Measurements from ENCODE around the gene DUOX1.
"Not testable (repeated sequence)": the region's sequence is repeated elsewhere in the genome, so short reads cannot be mapped to it uniquely, and the experiment has no call there.

Gene DUOX1

DNA sequence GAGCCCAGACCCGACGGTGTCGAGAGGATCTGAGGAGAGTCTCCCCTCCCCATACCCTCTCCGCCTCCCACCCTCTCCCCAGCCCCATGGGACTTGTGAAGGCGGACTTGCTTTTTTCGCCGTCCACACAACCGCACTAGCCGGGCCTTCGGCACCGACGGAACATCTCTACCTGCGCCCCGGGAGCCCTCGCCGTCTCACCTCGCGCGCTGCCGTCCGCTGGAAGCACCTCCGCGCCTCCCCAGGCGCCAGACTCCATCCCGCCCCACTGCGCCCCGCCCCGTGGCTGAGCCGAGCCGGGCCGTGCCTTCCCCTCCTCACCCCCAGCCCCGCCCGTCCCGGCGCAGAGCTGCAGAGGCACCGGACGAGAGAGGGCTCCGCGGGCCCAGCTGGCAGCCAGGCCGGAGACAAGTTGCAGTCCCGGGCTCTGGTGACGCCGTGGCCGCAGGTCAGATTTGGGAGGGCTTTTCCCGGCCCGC is at the start of gene DUOX1, which contains the start of gene DUOXA1:
Gene DUOX1, plus strand, starts transcription at position 344 of the 479 bp plus-strand sequence. CDS start 1,973 bp downstream, outside the sequence.
Gene DUOXA1, minus strand, starts transcription at position 229 of the 479 bp plus-strand sequence. CDS start 6,865 bp downstream, outside the sequence.
- no peaks in the 10 kb centered on the region for H3K36me3 ChIP-seq
- H3K4me3 ChIP-seq, result peak within 1 kb of the TSS; percentile 22 to 34
- H3K27me3 ChIP-seq, result peaks cover 3 to 64% of the 10 kb centered on the region in 2 donors
- H3K9me3 ChIP-seq, result no peaks in the 10 kb centered on the region
- DNase-seq, result no peak
- TF ChIP-seq, protein P1, sequence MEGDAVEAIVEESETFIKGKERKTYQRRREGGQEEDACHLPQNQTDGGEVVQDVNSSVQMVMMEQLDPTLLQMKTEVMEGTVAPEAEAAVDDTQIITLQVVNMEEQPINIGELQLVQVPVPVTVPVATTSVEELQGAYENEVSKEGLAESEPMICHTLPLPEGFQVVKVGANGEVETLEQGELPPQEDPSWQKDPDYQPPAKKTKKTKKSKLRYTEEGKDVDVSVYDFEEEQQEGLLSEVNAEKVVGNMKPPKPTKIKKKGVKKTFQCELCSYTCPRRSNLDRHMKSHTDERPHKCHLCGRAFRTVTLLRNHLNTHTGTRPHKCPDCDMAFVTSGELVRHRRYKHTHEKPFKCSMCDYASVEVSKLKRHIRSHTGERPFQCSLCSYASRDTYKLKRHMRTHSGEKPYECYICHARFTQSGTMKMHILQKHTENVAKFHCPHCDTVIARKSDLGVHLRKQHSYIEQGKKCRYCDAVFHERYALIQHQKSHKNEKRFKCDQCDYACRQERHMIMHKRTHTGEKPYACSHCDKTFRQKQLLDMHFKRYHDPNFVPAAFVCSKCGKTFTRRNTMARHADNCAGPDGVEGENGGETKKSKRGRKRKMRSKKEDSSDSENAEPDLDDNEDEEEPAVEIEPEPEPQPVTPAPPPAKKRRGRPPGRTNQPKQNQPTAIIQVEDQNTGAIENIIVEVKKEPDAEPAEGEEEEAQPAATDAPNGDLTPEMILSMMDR (IDR thresholded peaks at IDR 0.05), result no peak
- H3K4me1 ChIP-seq, result peaks cover 0 to 16% (median 7%) of the 10 kb centered on the region in 4 donors
- no peak within 1 kb of the TSS for H3K27ac ChIP-seq
- intact Hi-C loops (cut with DNase I; ENCODE audit: low total_unique reads), result no loop called here

GRCh38 chr15:45080593-45080992 is 49.2 kb upstream of the DUOX1 start:
- H3K36me3 ChIP-seq; H3K27ac ChIP-seq; H3K4me1 ChIP-seq; H3K27me3 ChIP-seq; intact Hi-C loops (cut with DNase I; ENCODE audit: low total_unique reads); H3K4me3 ChIP-seq; DNase-seq; H3K9me3 ChIP-seq: not testable (repeated sequence)

GRCh38 chr15:45082412-45082811 is 47.4 kb upstream of the DUOX1 start:
- H3K4me1 ChIP-seq; H3K9me3 ChIP-seq; H3K36me3 ChIP-seq; H3K4me3 ChIP-seq; intact Hi-C loops (cut with DNase I; ENCODE audit: low total_unique reads); H3K27ac ChIP-seq; DNase-seq; H3K27me3 ChIP-seq: not testable (repeated sequence)

DNA sequence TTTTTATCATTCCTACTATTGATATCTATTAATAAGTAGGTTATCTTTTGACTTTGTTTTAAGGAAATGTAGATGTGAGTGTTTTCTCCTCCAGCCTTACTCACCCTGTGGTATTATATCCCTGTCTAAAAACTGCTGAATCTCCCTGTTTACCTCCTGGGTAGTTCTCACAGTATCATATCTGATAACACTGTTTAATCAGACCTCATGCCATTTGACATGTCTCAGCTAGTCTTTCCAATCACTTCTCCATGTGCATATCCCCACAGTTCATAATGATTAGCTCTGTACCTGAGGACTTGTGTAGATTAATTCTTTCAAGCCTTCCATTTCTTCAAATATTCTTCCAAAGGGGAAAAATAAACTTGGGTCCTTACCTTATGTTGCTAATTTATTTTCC is 46.6 kb upstream of the DUOX1 start:
- intact Hi-C loops (cut with DNase I; ENCODE audit: low total_unique reads), result no loop called here
- no peak overlapping the region for H3K4me3 ChIP-seq
- peaks cover 0 to 4% of the 10 kb centered on the region in 2 donors for H3K27me3 ChIP-seq
- no peaks in the 10 kb centered on the region for H3K9me3 ChIP-seq
- no peaks in the 10 kb centered on the region for H3K36me3 ChIP-seq
- TF ChIP-seq, protein P1 (IDR thresholded peaks at IDR 0.05), result no peak
- DNase-seq, result no peak
- no peaks in the 10 kb centered on the region for H3K4me1 ChIP-seq
- no peak overlapping the region for H3K27ac ChIP-seq

- DNase-seq, result no peak
- no peaks in the 10 kb centered on the region for H3K9me3 ChIP-seq
- no peak overlapping the region for H3K27ac ChIP-seq
- TF ChIP-seq, protein P1 (IDR thresholded peaks at IDR 0.05), result no peak
- no peak overlapping the region for H3K4me3 ChIP-seq
- no peaks in the 10 kb centered on the region for H3K4me1 ChIP-seq
- no peaks in the 10 kb centered on the region for H3K36me3 ChIP-seq
- intact Hi-C loops (cut with DNase I; ENCODE audit: low total_unique reads), result no loop called here
- H3K27me3 ChIP-seq, result peaks cover 0 to 4% of the 10 kb centered on the region in 2 donors
Measured at GRCh38 chr15:45084163-45084562, 45.6 kb upstream of the DUOX1 start.

DNA sequence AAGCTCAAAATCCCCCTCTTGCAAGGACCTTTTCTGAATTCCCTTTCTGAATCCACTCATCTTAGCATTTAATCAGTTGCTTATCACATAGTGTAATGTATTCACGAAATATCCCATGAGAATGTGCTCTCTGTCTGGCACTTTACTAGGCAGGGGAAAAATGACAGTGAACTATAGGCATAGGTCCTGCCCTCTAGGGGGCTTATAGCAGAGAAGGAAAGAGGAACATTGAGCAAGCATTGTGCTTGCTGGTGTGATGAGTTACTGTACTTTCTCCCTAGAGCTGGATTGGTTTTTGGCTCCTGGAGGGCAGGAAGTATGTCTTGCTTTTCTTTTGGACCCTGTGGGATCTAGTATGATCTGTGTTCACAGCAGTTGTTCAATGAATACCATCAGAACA is 42.3 kb upstream of the DUOX1 start:
- no peaks in the 10 kb centered on the region for H3K4me1 ChIP-seq
- H3K4me3 ChIP-seq, result no peak overlapping the region
- TF ChIP-seq, protein P1 (IDR thresholded peaks at IDR 0.05), result no peak
- DNase-seq, result no peak
- peaks cover 0 to 4% of the 10 kb centered on the region in 2 donors for H3K27me3 ChIP-seq
- H3K36me3 ChIP-seq, result no peaks in the 10 kb centered on the region
- no peaks in the 10 kb centered on the region for H3K9me3 ChIP-seq
- no peak overlapping the region for H3K27ac ChIP-seq
- intact Hi-C loops (cut with DNase I; ENCODE audit: low total_unique reads), result no loop called here

All from tibial artery (tissue), 4 donors.